Activated T-helper 17 cell treated with anti-CD3 and anti-CD28 coated beads, Interleukin-2, amount 50 U/mL, for 72 hours (primary cell): ENCODE measurements around the gene LTB4R2. TPM values are rescaled to one million over a fixed set of nuclear protein-coding genes. Genes with fewer than 3 reads are reported as not detected.
"Not testable (repeated sequence)": the region's sequence is repeated elsewhere in the genome, so short reads cannot be mapped to it uniquely, and the experiment has no call there.

Source experiments
- ATAC-seq: fragments of 150-1000 bp; cut with Tn5 transposase; replicated peaks from 2 replicates; pipeline ENCODE4 v1.10.0; 2021; ENCODE audit warnings: mild to moderate bottlenecking, moderate library complexity
- H3K27ac Mint-ChIP-seq: one replicate; pipeline ENCODE4 v1.8.0; 2022; ENCODE audit warnings: mixed read lengths
- H3K27me3 Mint-ChIP-seq: one replicate; pipeline ENCODE4 v1.8.0; 2022; ENCODE audit warnings: mixed read lengths
- H3K36me3 Mint-ChIP-seq: one replicate; pipeline ENCODE4 v1.8.0; 2022; ENCODE audit warnings: low read depth, mild to moderate bottlenecking, mixed read lengths
- H3K4me1 Mint-ChIP-seq: one replicate; pipeline ENCODE4 v1.8.0; 2022; ENCODE audit warnings: mixed read lengths
- H3K4me3 Mint-ChIP-seq: one replicate; pipeline ENCODE4 v1.8.0; 2022; ENCODE audit warnings: mild to moderate bottlenecking, mixed read lengths
- H3K9me3 Mint-ChIP-seq: one replicate; pipeline ENCODE4 v1.8.0; 2022; ENCODE audit warnings: mixed read lengths
- total RNA-seq, 2 donors: library from RNA; stranded (reverse); gene quantifications; one replicate each; pipeline ENCODE4 v1.2.3, GENCODE V29; 2022

Gene LTB4R2
- total RNA-seq, 2 donors from 2014 or later, result 8.7 to 13.5 TPM

DNA sequence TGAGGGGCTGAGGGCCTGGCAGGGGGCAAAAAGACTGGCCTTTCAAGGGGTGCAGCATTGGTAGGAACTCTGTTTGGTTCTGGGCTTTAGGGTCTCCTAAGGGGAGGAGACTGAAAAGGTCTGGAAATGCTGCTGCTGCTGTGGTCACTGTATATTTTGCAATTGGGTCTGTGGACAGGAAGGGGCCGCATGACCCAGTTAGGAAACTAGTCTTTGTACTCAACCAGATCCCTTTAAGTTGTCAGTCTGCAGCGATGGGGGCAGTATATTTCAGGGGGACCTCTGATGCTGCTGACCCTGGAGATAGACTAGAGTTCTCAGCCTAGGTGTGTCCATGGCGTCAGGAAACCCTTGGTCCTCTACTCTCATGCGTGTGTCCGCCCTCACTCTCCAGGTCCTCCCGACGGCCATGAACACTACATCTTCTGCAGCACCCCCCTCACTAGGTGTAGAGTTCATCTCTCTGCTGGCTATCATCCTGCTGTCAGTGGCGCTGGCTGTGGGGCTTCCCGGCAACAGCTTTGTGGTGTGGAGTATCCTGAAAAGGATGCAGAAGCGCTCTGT lies 5.4 kb downstream of the LTB4R2 start:
- H3K27me3 Mint-ChIP-seq, result peaks cover 4% of the 10 kb centered on the region
- H3K36me3 Mint-ChIP-seq, result no peaks in the 10 kb centered on the region
- H3K27ac Mint-ChIP-seq, result no peak overlapping the region
- H3K4me1 Mint-ChIP-seq, result peaks cover 41% of the 10 kb centered on the region
- no peak overlapping the region for H3K4me3 Mint-ChIP-seq
- no peaks in the 10 kb centered on the region for H3K9me3 Mint-ChIP-seq
- no peak for ATAC-seq

DNA sequence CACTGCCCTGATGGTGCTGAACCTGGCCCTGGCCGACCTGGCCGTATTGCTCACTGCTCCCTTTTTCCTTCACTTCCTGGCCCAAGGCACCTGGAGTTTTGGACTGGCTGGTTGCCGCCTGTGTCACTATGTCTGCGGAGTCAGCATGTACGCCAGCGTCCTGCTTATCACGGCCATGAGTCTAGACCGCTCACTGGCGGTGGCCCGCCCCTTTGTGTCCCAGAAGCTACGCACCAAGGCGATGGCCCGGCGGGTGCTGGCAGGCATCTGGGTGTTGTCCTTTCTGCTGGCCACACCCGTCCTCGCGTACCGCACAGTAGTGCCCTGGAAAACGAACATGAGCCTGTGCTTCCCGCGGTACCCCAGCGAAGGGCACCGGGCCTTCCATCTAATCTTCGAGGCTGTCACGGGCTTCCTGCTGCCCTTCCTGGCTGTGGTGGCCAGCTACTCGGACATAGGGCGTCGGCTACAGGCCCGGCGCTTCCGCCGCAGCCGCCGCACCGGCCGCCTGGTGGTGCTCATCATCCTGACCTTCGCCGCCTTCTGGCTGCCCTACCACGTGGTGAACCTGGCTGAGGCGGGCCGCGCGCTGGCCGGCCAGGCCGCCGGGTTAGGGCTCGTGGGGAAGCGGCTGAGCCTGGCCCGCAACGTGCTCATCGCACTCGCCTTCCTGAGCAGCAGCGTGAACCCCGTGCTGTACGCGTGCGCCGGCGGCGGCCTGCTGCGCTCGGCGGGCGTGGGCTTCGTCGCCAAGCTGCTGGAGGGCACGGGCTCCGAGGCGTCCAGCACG lies 6.1 kb downstream of the LTB4R2 start:
- Mint-ChIP-seq H3K4me1 (peaks cover 40% of the 10 kb centered on the region), H3K27me3 (peaks cover 4% of the 10 kb centered on the region), H3K36me3 (no peaks in the 10 kb centered on the region), H3K9me3 (no peaks in the 10 kb centered on the region), H3K27ac (no peak overlapping the region), H3K4me3 (no peak overlapping the region)
- no peak for ATAC-seq

DNA sequence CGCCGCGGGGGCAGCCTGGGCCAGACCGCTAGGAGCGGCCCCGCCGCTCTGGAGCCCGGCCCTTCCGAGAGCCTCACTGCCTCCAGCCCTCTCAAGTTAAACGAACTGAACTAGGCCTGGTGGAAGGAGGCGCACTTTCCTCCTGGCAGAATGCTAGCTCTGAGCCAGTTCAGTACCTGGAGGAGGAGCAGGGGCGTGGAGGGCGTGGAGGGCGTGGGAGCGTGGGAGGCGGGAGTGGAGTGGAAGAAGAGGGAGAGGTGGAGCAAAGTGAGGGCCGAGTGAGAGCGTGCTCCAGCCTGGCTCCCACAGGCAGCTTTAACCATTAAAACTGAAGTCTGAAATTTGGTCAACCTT lies 6.6 kb downstream of the LTB4R2 start:
- no peak for ATAC-seq
- H3K9me3 Mint-ChIP-seq, result no peaks in the 10 kb centered on the region
- no peaks in the 10 kb centered on the region for H3K36me3 Mint-ChIP-seq
- H3K27me3 Mint-ChIP-seq, result peaks cover 4% of the 10 kb centered on the region
- peaks cover 40% of the 10 kb centered on the region for H3K4me1 Mint-ChIP-seq
- H3K27ac Mint-ChIP-seq, result no peak overlapping the region
- no peak overlapping the region for H3K4me3 Mint-ChIP-seq

DNA sequence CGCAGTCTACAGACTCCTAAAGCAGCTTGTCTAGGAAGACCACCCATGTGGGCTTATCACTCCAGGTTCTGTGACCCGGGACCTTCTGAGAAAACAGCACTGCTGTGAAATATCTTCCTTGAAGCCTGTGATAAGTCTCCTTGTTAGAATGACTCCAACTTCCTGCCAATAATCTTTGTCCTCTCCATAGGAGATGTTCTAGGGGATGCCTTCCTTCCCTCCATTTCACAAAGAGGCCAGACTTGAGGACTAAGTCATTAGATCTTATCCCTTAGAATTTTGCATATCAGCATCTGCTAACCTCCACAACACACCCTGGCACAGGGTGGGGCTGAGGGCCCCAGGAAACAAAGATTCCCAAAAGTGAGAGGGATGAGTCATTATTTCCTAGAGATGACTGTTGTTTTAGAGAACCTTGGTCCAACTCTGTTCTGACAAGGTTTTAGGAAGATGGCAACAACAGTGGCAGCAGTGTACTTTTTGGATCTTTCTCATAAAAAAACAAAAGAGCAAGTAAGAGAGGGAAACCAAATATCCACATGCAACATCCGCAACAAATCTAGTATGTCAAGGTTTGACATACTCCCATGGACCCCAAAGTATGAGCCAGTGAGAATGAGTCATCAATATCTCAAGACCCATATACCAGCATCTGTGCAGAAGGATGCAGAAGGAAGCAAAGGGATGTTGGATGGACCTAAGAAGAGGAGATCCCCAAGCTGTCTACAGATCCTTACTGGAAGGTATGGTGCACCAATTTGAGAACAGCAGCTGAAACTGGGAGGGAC lies 7.4 kb downstream of the LTB4R2 start:
- Mint-ChIP-seq H3K4me1 (peaks cover 35% of the 10 kb centered on the region), H3K27ac (peak overlapping the region; percentile 88), H3K4me3 (no peak overlapping the region), H3K27me3 (peaks cover 4% of the 10 kb centered on the region), H3K9me3 (no peaks in the 10 kb centered on the region), H3K36me3 (no peaks in the 10 kb centered on the region)
- peak; percentile 56 for ATAC-seq

DNA sequence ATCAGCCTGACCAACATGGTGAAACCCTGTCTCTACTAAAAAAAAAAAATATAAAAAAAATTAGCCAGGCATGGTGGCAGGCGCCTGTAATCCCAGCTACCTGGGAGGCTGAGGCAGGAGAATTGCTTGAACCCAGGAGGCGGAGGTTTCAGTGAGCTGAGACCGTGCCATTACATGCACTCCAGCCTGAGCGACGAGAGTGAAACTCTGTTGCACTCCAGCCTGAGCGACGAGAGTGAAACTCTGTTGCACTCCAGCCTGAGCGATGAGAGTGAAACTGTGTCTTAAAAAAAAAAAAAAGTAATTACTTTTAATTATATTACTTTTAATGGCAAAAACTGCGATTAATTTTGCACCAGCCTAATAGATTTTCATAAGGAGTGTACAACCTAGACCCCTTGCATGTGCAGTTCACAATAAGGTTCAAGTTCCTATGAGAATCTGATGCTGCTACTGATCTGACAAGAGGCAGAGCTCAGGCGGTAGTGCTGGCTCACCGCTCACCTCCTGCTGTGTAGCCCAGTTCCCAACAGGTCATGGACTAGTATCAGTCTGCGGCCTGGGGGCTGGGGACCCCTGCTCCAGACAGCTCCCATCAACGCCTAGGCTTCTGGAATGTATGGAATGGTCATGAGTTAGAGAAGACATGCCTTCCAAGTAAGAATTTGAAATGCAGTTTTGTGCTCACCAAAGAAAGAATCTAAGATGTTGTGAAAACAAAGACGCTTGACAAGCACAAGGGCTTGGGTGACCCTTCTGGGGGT lies 11.5 kb downstream of the LTB4R2 start:
- no peak overlapping the region for H3K4me3 Mint-ChIP-seq

DNA sequence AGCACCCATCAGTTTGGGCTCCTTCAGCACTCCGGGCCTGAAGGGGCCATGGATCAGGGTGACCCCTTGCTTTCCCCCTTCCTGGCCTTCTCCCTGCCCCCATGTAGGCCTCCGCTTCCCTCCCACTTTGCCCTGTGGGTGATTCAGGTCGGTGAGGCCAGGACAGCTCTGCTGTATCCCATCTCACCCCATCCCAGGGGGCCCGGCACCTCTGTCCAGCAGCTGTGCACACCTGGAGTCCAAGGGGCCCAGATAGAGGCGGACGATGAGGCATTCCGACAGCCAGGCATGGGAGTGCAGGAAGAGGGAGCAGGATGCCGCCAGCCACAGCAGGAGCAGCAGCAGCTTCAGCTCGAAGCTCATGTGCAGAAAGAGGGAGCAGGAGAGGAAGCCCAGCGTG lies 12.7 kb downstream of the LTB4R2 start:
- H3K9me3 Mint-ChIP-seq, result no peaks in the 10 kb centered on the region
- peaks cover 4% of the 10 kb centered on the region for H3K27me3 Mint-ChIP-seq
- H3K36me3 Mint-ChIP-seq, result no peaks in the 10 kb centered on the region
- H3K4me3 Mint-ChIP-seq, result no peak overlapping the region
- H3K27ac Mint-ChIP-seq, result no peak overlapping the region
- peaks cover 7% of the 10 kb centered on the region for H3K4me1 Mint-ChIP-seq
- no peak for ATAC-seq

More for the DNA sequence above, 11.5 kb downstream of the LTB4R2 start:
- no peaks in the 10 kb centered on the region for H3K9me3 Mint-ChIP-seq
- H3K27ac Mint-ChIP-seq, result no peak overlapping the region
- peaks cover 14% of the 10 kb centered on the region for H3K4me1 Mint-ChIP-seq
- ATAC-seq, result no peak
- H3K27me3 Mint-ChIP-seq, result peaks cover 4% of the 10 kb centered on the region
- H3K36me3 Mint-ChIP-seq, result no peaks in the 10 kb centered on the region

DNA sequence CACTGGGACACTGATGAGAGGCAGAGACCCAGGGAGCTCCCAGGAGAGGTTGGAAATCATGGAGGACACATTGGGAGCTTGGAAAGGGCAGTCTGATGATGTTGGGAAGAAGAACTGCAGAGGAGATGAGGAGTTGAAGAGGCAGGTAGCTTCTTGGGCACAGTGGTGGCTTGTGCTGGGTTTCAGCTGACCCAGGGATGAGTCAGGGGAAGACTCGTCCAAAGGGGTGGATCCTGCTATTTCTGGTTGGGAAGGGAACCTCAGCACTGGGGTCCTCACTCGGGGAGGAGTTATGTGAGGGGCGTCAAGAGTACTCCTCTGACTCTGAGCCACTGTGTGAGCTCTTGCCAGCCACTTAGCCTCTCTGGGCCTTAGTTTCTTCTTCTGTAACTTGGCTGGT lies 13.4 kb downstream of the LTB4R2 start:
- Mint-ChIP-seq H3K36me3 (no peaks in the 10 kb centered on the region), H3K27ac (no peak overlapping the region), H3K9me3 (no peaks in the 10 kb centered on the region), H3K27me3 (peaks cover 4% of the 10 kb centered on the region), H3K4me1 (peaks cover 4% of the 10 kb centered on the region), H3K4me3 (no peak overlapping the region)
- no peak for ATAC-seq

DNA sequence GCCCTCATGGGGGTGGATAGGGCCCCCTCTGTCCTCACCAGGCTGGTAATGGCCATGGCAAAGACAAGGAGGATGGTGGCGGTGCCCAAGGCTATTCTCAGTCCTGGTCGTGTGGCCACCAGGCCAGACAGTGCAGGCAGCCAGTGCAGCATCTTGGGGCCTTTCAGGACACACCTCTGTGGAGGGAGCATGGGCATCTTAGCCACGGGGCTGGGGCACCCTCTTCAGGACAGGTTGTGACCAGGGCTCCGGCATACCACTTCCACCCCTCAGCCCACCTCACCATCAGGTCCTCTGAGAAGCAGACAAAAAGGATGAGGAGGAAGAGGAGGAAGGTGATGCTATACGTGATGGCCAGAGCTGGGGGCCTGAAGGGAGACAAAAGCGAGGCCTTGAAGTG lies 14.1 kb downstream of the LTB4R2 start:
- H3K27me3 Mint-ChIP-seq, result peaks cover 4% of the 10 kb centered on the region
- no peak overlapping the region for H3K27ac Mint-ChIP-seq
- no peaks in the 10 kb centered on the region for H3K9me3 Mint-ChIP-seq
- H3K36me3 Mint-ChIP-seq, result no peaks in the 10 kb centered on the region
- peaks cover 10% of the 10 kb centered on the region for H3K4me1 Mint-ChIP-seq
- ATAC-seq, result no peak
- H3K4me3 Mint-ChIP-seq, result no peak overlapping the region

DNA sequence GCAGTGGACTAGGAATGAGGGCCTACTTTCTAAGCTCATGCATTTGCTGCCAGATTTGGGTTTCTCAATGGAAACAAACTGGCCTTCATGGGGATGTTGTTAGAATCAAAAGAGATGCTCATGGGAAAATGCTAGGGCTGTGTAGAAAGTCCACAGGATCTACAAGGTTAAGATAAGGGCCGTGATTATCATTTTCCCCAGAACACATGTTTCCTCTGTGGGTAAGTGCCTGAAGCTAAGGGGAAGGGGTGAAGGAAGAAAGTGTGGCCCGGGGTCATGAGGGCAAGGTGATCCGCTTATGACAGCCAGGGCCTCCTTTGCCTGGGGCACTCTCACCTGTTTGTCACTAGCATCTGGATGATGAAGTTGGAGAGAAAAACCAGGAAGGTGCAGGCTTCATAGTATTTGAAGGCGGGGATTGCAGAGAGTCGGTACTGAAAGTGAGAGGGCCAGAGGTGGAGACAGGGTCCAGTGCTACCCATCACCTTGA lies 15.1 kb downstream of the LTB4R2 start:
- Mint-ChIP-seq H3K4me3 (no peak overlapping the region), H3K27me3 (no peaks in the 10 kb centered on the region), H3K9me3 (no peaks in the 10 kb centered on the region), H3K4me1 (peaks cover 6% of the 10 kb centered on the region), H3K36me3 (no peaks in the 10 kb centered on the region), H3K27ac (no peak overlapping the region)
- ATAC-seq, result no peak

DNA sequence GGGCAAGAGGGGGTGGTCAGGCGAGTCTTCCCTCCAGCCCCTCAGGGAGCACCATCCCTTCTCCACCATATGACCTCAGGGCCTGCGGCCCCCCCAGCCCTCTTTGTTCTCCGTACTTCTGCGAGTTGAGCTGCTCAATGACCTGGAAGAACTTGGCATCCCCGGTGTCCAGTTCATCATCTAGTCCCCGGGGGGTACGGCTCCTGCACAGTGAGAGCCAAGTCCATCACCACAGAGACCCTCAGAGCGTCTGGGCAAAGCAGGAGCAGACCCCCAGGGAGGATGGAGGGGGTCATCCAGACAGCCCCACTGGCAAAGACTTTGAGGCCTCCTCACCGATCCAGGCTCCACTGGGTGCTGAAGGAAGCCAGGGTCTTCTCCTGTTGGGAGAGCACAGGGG lies 16.0 kb downstream of the LTB4R2 start:
- H3K27me3 Mint-ChIP-seq, result peaks cover 5% of the 10 kb centered on the region
- H3K4me3 Mint-ChIP-seq, result no peak overlapping the region
- no peak overlapping the region for H3K27ac Mint-ChIP-seq
- peaks cover 10% of the 10 kb centered on the region for H3K4me1 Mint-ChIP-seq
- no peaks in the 10 kb centered on the region for H3K36me3 Mint-ChIP-seq
- no peak for ATAC-seq
- H3K9me3 Mint-ChIP-seq, result no peaks in the 10 kb centered on the region

DNA sequence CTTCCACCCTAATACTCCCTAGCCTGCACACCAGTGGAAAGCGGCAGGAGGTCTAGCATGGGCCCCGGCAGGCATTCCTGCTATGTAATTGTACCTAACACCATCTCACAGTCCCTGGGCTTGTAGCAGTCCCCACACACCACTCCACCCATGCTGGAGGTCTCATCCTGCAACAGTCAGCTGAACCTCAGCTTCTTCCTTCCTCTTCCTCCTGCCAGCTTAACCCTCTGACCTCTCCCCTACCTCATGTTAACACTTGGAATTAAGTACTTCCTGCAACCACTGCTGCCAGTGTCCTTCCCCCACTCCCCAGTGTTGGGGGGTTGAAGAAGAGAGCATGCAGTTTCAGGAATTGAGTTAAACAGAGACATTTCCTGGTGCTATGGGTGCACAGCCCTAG lies 17.4 kb downstream of the LTB4R2 start:
- H3K4me1 Mint-ChIP-seq, result peaks cover 14% of the 10 kb centered on the region
- H3K36me3 Mint-ChIP-seq, result peaks cover 5% of the 10 kb centered on the region

DNA sequence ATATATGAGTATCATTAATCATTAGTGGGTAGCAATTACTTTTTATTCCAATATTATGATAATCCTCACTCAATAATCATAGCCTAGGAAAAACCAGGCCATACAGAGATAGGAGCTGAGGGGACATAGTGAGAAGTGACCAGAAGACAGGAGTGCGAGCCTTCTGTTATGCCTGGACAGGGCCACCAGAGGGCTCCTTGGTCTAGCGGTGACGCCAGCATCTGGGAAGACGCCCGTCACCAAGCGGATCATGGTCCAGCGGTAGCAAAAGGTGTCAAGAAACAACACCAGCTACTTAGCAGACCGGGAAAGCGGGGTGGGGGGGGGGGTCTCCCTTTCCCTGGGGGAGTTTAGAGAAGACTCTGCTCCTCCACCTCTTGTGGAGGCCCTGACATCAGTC lies 18.0 kb downstream of the LTB4R2 start:
- H3K4me1 Mint-ChIP-seq, result peaks cover 20% of the 10 kb centered on the region
- not testable (repeated sequence) for H3K27ac Mint-ChIP-seq, H3K36me3 Mint-ChIP-seq, H3K4me3 Mint-ChIP-seq, ATAC-seq, H3K9me3 Mint-ChIP-seq, H3K27me3 Mint-ChIP-seq

More for the DNA sequence above, 17.4 kb downstream of the LTB4R2 start:
- Mint-ChIP-seq H3K9me3 (no peaks in the 10 kb centered on the region), H3K27ac (no peak overlapping the region), H3K4me3 (no peak overlapping the region), H3K27me3 (peaks cover 7% of the 10 kb centered on the region)
- no peak for ATAC-seq

DNA sequence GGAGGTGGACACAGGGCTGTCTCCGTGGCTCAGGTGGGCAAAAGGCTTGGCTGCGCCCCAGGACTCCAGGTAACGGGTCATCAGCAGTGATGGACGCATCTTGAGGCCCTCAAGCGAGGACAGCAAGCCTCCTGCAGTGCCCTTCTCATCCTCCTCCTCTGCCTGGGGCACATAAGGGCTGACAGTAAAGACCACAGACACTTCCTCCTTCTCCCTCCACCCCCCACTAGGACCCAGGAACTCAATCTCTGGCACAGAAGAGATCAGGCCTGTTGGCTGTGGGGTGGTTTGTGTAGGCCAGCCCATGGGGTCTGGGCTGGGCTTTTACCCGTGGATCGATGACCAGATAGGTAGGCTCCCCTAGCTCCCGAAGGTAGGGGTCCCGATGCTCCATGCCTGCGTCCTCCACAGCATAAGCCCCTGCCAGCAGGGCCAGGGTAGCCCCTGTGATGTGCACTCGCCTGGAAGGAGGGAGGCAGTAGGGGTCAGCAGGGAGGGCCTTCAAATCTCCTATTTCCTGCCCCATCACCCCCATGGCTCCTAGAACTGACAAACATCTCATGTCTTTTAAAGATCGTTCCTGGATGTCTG lies 19.2 kb downstream of the LTB4R2 start:
- peaks cover 6% of the 10 kb centered on the region for H3K36me3 Mint-ChIP-seq
- peaks cover 9% of the 10 kb centered on the region for H3K27me3 Mint-ChIP-seq
- H3K4me1 Mint-ChIP-seq, result peaks cover 20% of the 10 kb centered on the region
- ATAC-seq, result no peak
- peak overlapping the region; percentile 74 for H3K27ac Mint-ChIP-seq
- no peaks in the 10 kb centered on the region for H3K9me3 Mint-ChIP-seq
- H3K4me3 Mint-ChIP-seq, result no peak overlapping the region

DNA sequence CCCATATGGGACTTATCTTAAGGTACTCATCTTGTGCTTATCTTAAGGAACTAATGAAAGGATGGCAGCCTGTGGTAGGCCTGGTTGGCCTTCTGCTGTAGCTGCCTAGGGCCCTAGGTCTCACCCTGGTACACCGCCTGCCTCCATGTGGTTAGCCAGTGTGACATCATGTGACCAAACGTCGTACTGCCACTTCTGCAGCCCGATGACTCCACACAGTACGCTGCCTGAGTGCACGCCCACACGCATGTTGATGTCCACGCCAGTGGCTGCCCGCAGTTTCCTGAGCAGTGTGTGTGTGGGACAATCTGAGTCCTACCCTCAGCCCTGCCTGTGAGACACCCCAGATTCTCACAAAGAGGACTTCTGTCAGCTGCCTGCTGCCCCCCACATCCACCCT lies 19.8 kb downstream of the LTB4R2 start:
- H3K27ac Mint-ChIP-seq, result peak overlapping the region; percentile 31
- peaks cover 9% of the 10 kb centered on the region for H3K27me3 Mint-ChIP-seq
- peaks cover 7% of the 10 kb centered on the region for H3K36me3 Mint-ChIP-seq
- ATAC-seq, result peak; percentile 82
- H3K9me3 Mint-ChIP-seq, result no peaks in the 10 kb centered on the region
- peaks cover 20% of the 10 kb centered on the region for H3K4me1 Mint-ChIP-seq
- no peak overlapping the region for H3K4me3 Mint-ChIP-seq
